Endothelial cell of umbilical vein (primary cell): ENCODE results near the gene PSMA5. TPM values are rescaled to one million over a fixed set of nuclear protein-coding genes. Genes with fewer than 3 reads are reported as not detected.

ENCODE experiments used
- BruUV-seq: library from RNA; stranded (reverse); fragments of 400-500 nt; replicated peaks from 2 replicates; lab custom pipeline; 2021; lab: Mats Ljungman, UMichigan
- CTCF ChIA-PET: fragments of 300-600, 350-600 bp; sonication (Branson Sonifier 250); formaldehyde crosslinking; loops from one replicate; lab custom pipeline; 2021; ENCODE audit warnings: antibody characterized with exemption, inconsistent platforms; lab: Charles Lee
- POLR2A ChIA-PET: fragments of 300-600, 350-600 bp; sonication (Branson Sonifier 250); formaldehyde crosslinking; loops from one replicate; lab custom pipeline; 2021; ENCODE audit warnings: antibody characterized with exemption, inconsistent platforms; lab: Charles Lee
- DNase-seq: peaks from one replicate; pipeline ENCODE4 v3.0.0-alpha.2; 2011; ENCODE audit warnings: low read depth, low spot score
- FAIRE-seq: peaks from 2 replicates; lab custom pipeline; 2011; peaks lifted over from hg19 to GRCh38; lab: Jason Lieb, UNC
- H2AFZ ChIP-seq: 2 replicates; pipeline ENCODE4 v1.6.0; 2012; ENCODE audit warnings: low read depth, low read length, control low read depth, inconsistent platforms
- H3K27ac ChIP-seq: 2 replicates; pipeline ENCODE4 v1.5.1; 2011; ENCODE audit warnings: low read depth, mild to moderate bottlenecking, control low read depth, low read length, moderate library complexity; ENCODE audit not compliant: insufficient read depth
- H3K27me3 ChIP-seq, 2 experiments: 2 replicates each; pipeline versions ENCODE4 v1.6.0 to v1.6.1; 2011; ENCODE audit warnings: low read length in 2 of 2, mixed read lengths in 1 of 2; ENCODE audit not compliant: control insufficient read depth in 2 of 2, insufficient read depth in 2 of 2
- H3K36me3 ChIP-seq, 2 experiments: 2 replicates in 1 of 2; 3 replicates in 1 of 2; pipeline ENCODE4 v1.5.1; 2011; ENCODE audit warnings: low read length in 2 of 2, mild to moderate bottlenecking in 1 of 2, moderate library complexity in 1 of 2; ENCODE audit not compliant: control insufficient read depth in 2 of 2, insufficient read depth in 2 of 2; ENCODE audit errors: extremely low read depth in 1 of 2
- H3K4me1 ChIP-seq: 3 replicates; pipeline ENCODE4 v1.5.1; 2011; ENCODE audit warnings: mild to moderate bottlenecking, low read length; ENCODE audit not compliant: control insufficient read depth, insufficient read depth; ENCODE audit errors: extremely low read depth
- H3K4me2 ChIP-seq: 2 replicates; pipeline ENCODE4 v1.6.1; 2011; ENCODE audit warnings: low read length, control low read depth, mixed read lengths; ENCODE audit not compliant: insufficient read depth
- H3K4me3 ChIP-seq, 3 experiments: fragments of 200-600 bp in 1 of 3; sonication (generic), shearing (Covaris generic) in 1 of 3; replicated peaks in 1 of 3; 2 replicates each; pipeline ENCODE4 v1.5.1; 2011 to 2016; ENCODE audit warnings: control low read depth in 3 of 3, low read length in 3 of 3, mild to moderate bottlenecking in 2 of 3, inconsistent platforms in 1 of 3, low read depth in 1 of 3, moderate library complexity in 1 of 3; ENCODE audit not compliant: insufficient read depth in 1 of 3
- H3K79me2 ChIP-seq: 2 replicates; pipeline ENCODE4 v1.6.0; 2012; ENCODE audit warnings: low read length, inconsistent platforms; ENCODE audit not compliant: control insufficient read depth, insufficient read depth
- H3K9ac ChIP-seq: replicated peaks from 2 replicates; pipeline ENCODE3; 2011; ENCODE audit warnings: low read length, control low read depth; ENCODE audit not compliant: insufficient read depth; ENCODE audit errors: extremely low read depth
- H3K9me1 ChIP-seq: replicated peaks from 3 replicates; pipeline ENCODE4 v1.6.0; 2011; ENCODE audit warnings: mild to moderate bottlenecking, low read length; ENCODE audit not compliant: control insufficient read depth, insufficient read depth; ENCODE audit errors: extremely low read depth
- H3K9me3 ChIP-seq: replicated peaks from 2 replicates; pipeline ENCODE4 v1.5.1; 2012; ENCODE audit warnings: low read length, inconsistent platforms; ENCODE audit not compliant: control insufficient read depth, insufficient read depth
- H4K20me1 ChIP-seq: replicated peaks from 2 replicates; pipeline ENCODE3; 2011; ENCODE audit warnings: mild to moderate bottlenecking, low read length; ENCODE audit not compliant: control insufficient read depth, insufficient read depth; ENCODE audit errors: extremely low read depth
- CTCF ChIP-seq, 2 donors: IDR thresholded peaks; 1 replicate in 1 of 2; 2 replicates in 1 of 2; pipeline ENCODE4 v1.5.1; 2011; ENCODE audit warnings: low read length in 2 of 2, mild to moderate bottlenecking in 2 of 2, moderate library complexity in 2 of 2, control low read depth in 1 of 2, inconsistent platforms in 1 of 2, low read depth in 1 of 2; ENCODE audit not compliant: insufficient read depth in 1 of 2; ENCODE audit errors: extremely low read depth in 1 of 2
- EZH2 ChIP-seq: IDR thresholded peaks from 2 replicates; pipeline ENCODE4 v1.6.1; 2012; ENCODE audit warnings: borderline replicate concordance, low read depth, mild to moderate bottlenecking, moderate library complexity, low read length, inconsistent platforms; ENCODE audit not compliant: severe bottlenecking
- FOS ChIP-seq: IDR thresholded peaks from 2 replicates; pipeline ENCODE4 v1.6.1; 2011; ENCODE audit warnings: mild to moderate bottlenecking, low read length, moderate library complexity, borderline replicate concordance; ENCODE audit not compliant: insufficient read depth
- GATA2 ChIP-seq: IDR thresholded peaks from 2 replicates; pipeline ENCODE4 v1.7.0; 2011; ENCODE audit warnings: low read depth, mild to moderate bottlenecking, moderate library complexity, mixed read lengths, low read length; ENCODE audit not compliant: insufficient read length, insufficient read depth
- JUN ChIP-seq: IDR thresholded peaks from 2 replicates; pipeline ENCODE4 v1.6.1; 2011; ENCODE audit warnings: borderline replicate concordance, low read depth; ENCODE audit not compliant: insufficient read length, insufficient read depth
- MAX ChIP-seq: IDR thresholded peaks from 2 replicates; pipeline ENCODE4 v1.6.1; 2011; ENCODE audit not compliant: insufficient read depth, insufficient read length
- MYC ChIP-seq: IDR thresholded peaks from one replicate; pipeline ENCODE4 v1.6.1; 2011; ENCODE audit warnings: mild to moderate bottlenecking, low read depth, low read length
- POLR2A ChIP-seq: IDR thresholded peaks from 2 replicates; pipeline ENCODE4 v1.6.1; 2012; ENCODE audit warnings: low read depth, mild to moderate bottlenecking, control low read depth, low read length
- POLR2AphosphoS5 ChIP-seq: IDR thresholded peaks from 2 replicates; pipeline ENCODE4 v1.6.1; 2012; ENCODE audit warnings: low read depth, mild to moderate bottlenecking, control low read depth, low read length, moderate library complexity; ENCODE audit not compliant: insufficient read depth
- dilution Hi-C: fragments of 300-500 bp; cut with MboI; formaldehyde crosslinking; loops from one replicate; pipeline ENCODE4 v1.15.0; 2019; ENCODE audit warnings: low sequenced_read_pairs; ENCODE audit not compliant: extremely low pct_ligation_motif_present
- intact Hi-C: fragments of 100-400 bp; cut with micrococcal nuclease; formaldehyde crosslinking; loops from one replicate; pipeline ENCODE4 v1.10.0; 2022
- polyA plus RNA-seq, 4 experiments: library from polyadenylated mRNA; depleted of rRNA in 3 of 4; stranded (reverse) in 3 of 4; unstranded in 1 of 4; fragments of >200 nt; gene quantifications; 2 replicates each; pipeline versions ENCODE4 v1.2.1 to v1.2.3, GENCODE V29; 2011 to 2012; ENCODE audit warnings: missing spikeins in 1 of 4
- total RNA-seq: library from RNA; stranded (reverse); gene quantifications from 2 replicates; pipeline ENCODE4 v1.2.3, GENCODE V29; 2021

Gene PSMA5
- total and polyA plus RNA-seq, 2 donors (not counting 3 experiments of a cell fraction or from before 2014, with no cell fraction given) = 98.1 to 125 TPM

- no peaks in the 10 kb centered on the region for H3K36me3 ChIP-seq
- H3K27me3 ChIP-seq = peaks cover 13 to 33% of the 10 kb centered on the region in 2 experiments
- peak; percentile 45 for DNase-seq
- ChIA-PET CTCF (interaction anchor here (0.6 to 1.7 kb wide), 6 partner anchors 12 to 190 kb away, joined by 3 to 6 read pairs (median 3); no protein-coding TSS in a partner anchor), POLR2A (no interaction called here)
- no peaks in the 10 kb centered on the region for H3K9me3 ChIP-seq
- TF ChIP-seq JUN = no peak
- no peak for TF ChIP-seq CTCF (IDR thresholded peaks at IDR 0.05; ENCODE audit: extremely low read depth in 1 of 2, insufficient read depth in 1 of 2, low read depth in 1 of 2, low read length in 2 of 2)
- no peak for TF ChIP-seq POLR2AphosphoS5
- TF ChIP-seq MYC = no peak
- no peak for TF ChIP-seq EZH2
- no peak for TF ChIP-seq GATA2
- TF ChIP-seq FOS = no peak
- TF ChIP-seq MAX = no peak
- no peak for TF ChIP-seq POLR2A
- peaks cover 12% of the 10 kb centered on the region for H3K4me1 ChIP-seq
- dilution Hi-C loops (no loop called here), intact Hi-C loops (no loop called here)
- no peaks in the 10 kb centered on the region for H4K20me1 ChIP-seq
- no peak overlapping the region for H3K4me2 ChIP-seq
- no peak for FAIRE-seq
- H3K4me3 ChIP-seq = no peak overlapping the region
- no peak overlapping the region for H3K27ac ChIP-seq
- H3K9me1 ChIP-seq = no peaks in the 10 kb centered on the region
- no peaks in the 10 kb centered on the region for H3K79me2 ChIP-seq
- no peak overlapping the region for H2AFZ ChIP-seq
- H3K9ac ChIP-seq = no peak overlapping the region
- BruUV-seq = no TSS peak
Observed at GRCh38 chr1:109391157-109391556, 35.1 kb downstream of the PSMA5 start.
